ENCODE data around the gene FMNL2. TPM values are rescaled to one million over a fixed set of nuclear protein-coding genes. Genes with fewer than 3 reads are reported as not detected.

The FMNL2 gene
- total RNA-seq, 3 donors from 2014 or later: 11.5 to 25.4 (median 12.0) TPM

DNA sequence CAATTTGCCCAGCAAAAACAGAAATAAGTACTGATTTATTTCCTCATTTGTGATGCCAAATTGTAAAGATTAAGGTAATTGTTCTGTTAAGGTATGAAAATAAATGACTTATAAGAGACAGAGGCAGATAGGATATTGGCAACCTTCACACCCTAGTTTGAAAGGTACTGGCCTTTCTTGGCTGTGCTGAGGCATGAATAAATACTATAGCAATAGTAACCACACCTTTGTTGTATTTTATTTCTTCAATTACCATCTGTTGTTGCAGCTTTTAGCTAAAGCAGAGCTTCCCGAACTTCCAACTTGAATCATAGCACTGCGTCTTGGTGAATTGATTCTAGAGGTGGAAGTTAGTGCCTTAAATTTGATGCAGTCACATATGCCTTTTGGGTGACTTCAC is 55.9 kb downstream of the FMNL2 start:
- H3K4me3 ChIP-seq: no peak overlapping the region
- no peak for TF ChIP-seq CTCF (IDR thresholded peaks at IDR 0.05)
- no peaks in the 10 kb centered on the region for H3K36me3 ChIP-seq (ENCODE audit: low read depth)
- ATAC-seq (peak; percentile 69), DNase-seq (no peak)
- no peaks in the 10 kb centered on the region for H3K9me3 ChIP-seq
- intact Hi-C loops (cut with DNase I, micrococcal nuclease): no loop called here
- no peaks in the 10 kb centered on the region for H3K4me1 ChIP-seq (ENCODE audit: low read depth)

- intact Hi-C loops (cut with DNase I, micrococcal nuclease): no loop called here
Measured at GRCh38 chr2:152391318-152391717, 56.3 kb downstream of the FMNL2 start.

DNA sequence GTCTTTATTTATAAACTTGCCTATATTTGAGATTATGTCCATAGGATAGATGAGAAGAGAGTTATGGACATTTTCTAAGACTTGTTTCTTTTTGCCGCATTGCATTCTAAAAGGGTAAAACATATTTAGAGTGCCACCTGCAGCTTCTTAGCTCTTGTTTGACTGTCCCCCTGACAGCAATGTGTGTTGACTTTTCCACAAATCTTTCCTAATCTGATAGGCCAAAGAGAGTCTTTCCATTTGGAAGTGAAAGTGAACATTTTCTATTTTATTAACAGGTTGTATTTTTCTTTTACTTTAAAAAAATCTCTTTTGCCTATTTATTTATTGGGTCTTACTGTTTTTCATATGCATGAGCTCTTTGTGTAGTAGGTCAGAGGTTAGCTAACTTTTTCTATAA is 58.4 kb downstream of the FMNL2 start:
- ATAC-seq (no peak), DNase-seq (no peak)
- no peak overlapping the region for H3K4me3 ChIP-seq
- TF ChIP-seq CTCF (IDR thresholded peaks at IDR 0.05): no peak
- no peaks in the 10 kb centered on the region for H3K36me3 ChIP-seq (ENCODE audit: low read depth)
- H3K4me1 ChIP-seq (ENCODE audit: low read depth): no peaks in the 10 kb centered on the region
- intact Hi-C loops (cut with DNase I, micrococcal nuclease): no loop called here
- H3K9me3 ChIP-seq: no peaks in the 10 kb centered on the region

More at GRCh38 chr2:152391318-152391717, 56.3 kb downstream of the FMNL2 start:
- H3K4me3 ChIP-seq: no peak overlapping the region
- peak; percentile 53 for ATAC-seq
- no peak for DNase-seq
- no peak for TF ChIP-seq CTCF (IDR thresholded peaks at IDR 0.05)
- no peaks in the 10 kb centered on the region for H3K9me3 ChIP-seq
- H3K36me3 ChIP-seq (ENCODE audit: low read depth): no peaks in the 10 kb centered on the region
- H3K4me1 ChIP-seq (ENCODE audit: low read depth): no peaks in the 10 kb centered on the region

DNA sequence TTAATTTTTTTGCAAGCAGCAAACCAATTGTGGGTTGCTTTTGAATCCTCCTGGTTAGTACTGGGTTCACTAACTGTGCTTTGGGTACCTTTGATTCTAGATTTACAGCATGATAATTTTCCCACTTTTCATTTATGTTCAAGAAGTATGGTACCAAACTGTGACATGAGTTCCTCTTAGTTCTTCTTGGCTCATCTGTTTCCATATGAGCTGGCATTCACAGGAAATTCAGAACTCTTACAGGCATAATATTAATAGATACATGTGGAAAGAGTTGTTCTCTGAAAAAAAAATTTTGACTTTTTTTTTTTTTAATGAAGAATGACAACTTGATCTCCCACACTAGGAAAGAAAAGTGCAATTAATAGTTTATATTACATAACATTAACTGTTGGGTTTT is 59.4 kb downstream of the FMNL2 start:
- Histone ChIP-seq H3K36me3 (ENCODE audit: low read depth) (no peaks in the 10 kb centered on the region), H3K9me3 (no peaks in the 10 kb centered on the region), H3K4me3 (no peak overlapping the region), H3K4me1 (ENCODE audit: low read depth) (no peaks in the 10 kb centered on the region)
- TF ChIP-seq CTCF (IDR thresholded peaks at IDR 0.05): no peak
- no peak for DNase-seq
- ATAC-seq: no peak
- intact Hi-C loops (cut with DNase I, micrococcal nuclease): no loop called here

GRCh38 chr2:152395103-152395502 is 60.1 kb downstream of the FMNL2 start:
- Histone ChIP-seq H3K4me1 (ENCODE audit: low read depth) (no peaks in the 10 kb centered on the region), H3K4me3 (no peak overlapping the region), H3K9me3 (no peaks in the 10 kb centered on the region), H3K36me3 (ENCODE audit: low read depth) (no peaks in the 10 kb centered on the region)
- no peak for TF ChIP-seq CTCF (IDR thresholded peaks at IDR 0.05)
- ATAC-seq (no peak), DNase-seq (no peak)
- intact Hi-C loops (cut with DNase I, micrococcal nuclease): no loop called here

GRCh38 chr2:152395572-152395971 is 60.6 kb downstream of the FMNL2 start:
- no peak for TF ChIP-seq CTCF (IDR thresholded peaks at IDR 0.05)
- Histone ChIP-seq H3K4me3 (no peak overlapping the region), H3K36me3 (ENCODE audit: low read depth) (no peaks in the 10 kb centered on the region), H3K4me1 (ENCODE audit: low read depth) (no peaks in the 10 kb centered on the region), H3K9me3 (no peaks in the 10 kb centered on the region)
- intact Hi-C loops (cut with DNase I, micrococcal nuclease): no loop called here
- no peak for DNase-seq
- no peak for ATAC-seq
